ENCODE data around the gene C6orf52. TPM values are rescaled to one million over a fixed set of nuclear protein-coding genes. Genes with fewer than 3 reads are reported as not detected.
A peak's percentile ranks its signal among the peaks of the same experiment; 100 is the strongest.

C6orf52 gene
- total and polyA plus RNA-seq, 9 of the 15 experiments (the other 6 are each of a cell fraction or from before 2014, with no cell fraction given), result 6.7 to 37.0 (median 11.1) TPM

GRCh38 chr6:10743515-10743914 is 49.1 kb upstream of the C6orf52 start:
- no peaks in the 10 kb centered on the region for H3K9me1 ChIP-seq (ENCODE audit: control insufficient read depth, insufficient read depth, low read length)
- DNase-seq (ENCODE audit: extremely low read depth in 1 of 4, low spot score in 3 of 4), result peak in 1 of 4 experiments; percentile 1
- intact Hi-C loops (cut with micrococcal nuclease), result no loop called here
- no peak overlapping the region for H2AFZ ChIP-seq (ENCODE audit: low read depth, low read length)
- peaks cover 10% of the 10 kb centered on the region for H3K79me2 ChIP-seq (ENCODE audit: control insufficient read depth, insufficient read depth, low read length)
- in situ Hi-C loops (cut with MboI), result no loop called here
- H3K4me3 ChIP-seq, result no peak overlapping the region
- WGBS (ENCODE audit: insufficient coverage, low coverage, missing lambda C conversion rate), result 54% methylated on average over 6 of the region's 6 CpGs
- H4K20me1 ChIP-seq (replicated peaks; ENCODE audit: control insufficient read depth, insufficient read depth, low read length), result no peaks in the 10 kb centered on the region
- peaks cover 3% of the 10 kb centered on the region; the same call in 2 of the 3 replicates for H3K36me3 ChIP-seq (ENCODE audit: control insufficient read depth, insufficient read depth, low read length)
- no peaks in the 10 kb centered on the region for H3K27me3 ChIP-seq (ENCODE audit: control insufficient read depth in 2 of 2, insufficient read depth in 2 of 2, low read length in 2 of 2)
- H3K27ac ChIP-seq (ENCODE audit: extremely low read depth, low read depth, low read length), result no peak overlapping the region
- no peak for FAIRE-seq
- H3K4me1 ChIP-seq (replicated peaks in 1 of 2; ENCODE audit: control insufficient read depth in 2 of 2, insufficient read depth in 2 of 2, low read length in 2 of 2), result peaks cover 19 to 22% of the 10 kb centered on the region in 2 experiments
- BruUV-seq (replicated peaks), result no TSS peak
- ATAC-seq, result no peak
- ChIA-PET POLR2A (interaction anchor here (0.7 to 1.4 kb wide), 3 partner anchors 13 to 1475 kb away, joined by 3 to 4 read pairs (median 3); no protein-coding TSS in a partner anchor), CTCF (ENCODE audit: low intra/inter-chr PET ratio) (no interaction called here)
- H3K9ac ChIP-seq (ENCODE audit: insufficient read depth in 1 of 2, low read depth in 2 of 2, low read length in 2 of 2), result no peak overlapping the region
- H3K9me3 ChIP-seq (replicated peaks; ENCODE audit: control insufficient read depth, insufficient read depth, low read depth, low read length), result no peaks in the 10 kb centered on the region
- H3K4me2 ChIP-seq (ENCODE audit: insufficient read depth, low read length), result no peak overlapping the region
- TF ChIP-seq ZNF780A (CRISPR knock-in tag; IDR thresholded peaks at IDR 0.05) (no peak), ZNF212 (CRISPR knock-in tag; IDR thresholded peaks at IDR 0.05) (no peak), FOXP1 (CRISPR knock-in tag; IDR thresholded peaks at IDR 0.05) (no peak), RFX1 (IDR thresholded peaks at IDR 0.05) (no peak), SMARCA4 (IDR thresholded peaks at IDR 0.05) (no peak), ATF6 (CRISPR knock-in tag; IDR thresholded peaks at IDR 0.05) (no peak), MEF2D (tag; conservative IDR thresholded peaks at IDR 0.05; ENCODE audit: low read depth) (no peak), MCM2 (IDR thresholded peaks at IDR 0.05; ENCODE audit: low read depth) (no peak), ELF2 (CRISPR knock-in tag; IDR thresholded peaks at IDR 0.05) (no peak), EHMT2 (IDR thresholded peaks at IDR 0.05) (0 out of 2 replicates have a peak, but pooled peaks have one; percentile 23), ZNF174 (CRISPR knock-in tag; IDR thresholded peaks at IDR 0.05) (no peak), HMGN3 (IDR thresholded peaks at IDR 0.05; ENCODE audit: borderline replicate concordance, extremely low read depth, insufficient read length, low read depth, low read length) (no peak)
- TF ChIP-seq, protein P1, sequence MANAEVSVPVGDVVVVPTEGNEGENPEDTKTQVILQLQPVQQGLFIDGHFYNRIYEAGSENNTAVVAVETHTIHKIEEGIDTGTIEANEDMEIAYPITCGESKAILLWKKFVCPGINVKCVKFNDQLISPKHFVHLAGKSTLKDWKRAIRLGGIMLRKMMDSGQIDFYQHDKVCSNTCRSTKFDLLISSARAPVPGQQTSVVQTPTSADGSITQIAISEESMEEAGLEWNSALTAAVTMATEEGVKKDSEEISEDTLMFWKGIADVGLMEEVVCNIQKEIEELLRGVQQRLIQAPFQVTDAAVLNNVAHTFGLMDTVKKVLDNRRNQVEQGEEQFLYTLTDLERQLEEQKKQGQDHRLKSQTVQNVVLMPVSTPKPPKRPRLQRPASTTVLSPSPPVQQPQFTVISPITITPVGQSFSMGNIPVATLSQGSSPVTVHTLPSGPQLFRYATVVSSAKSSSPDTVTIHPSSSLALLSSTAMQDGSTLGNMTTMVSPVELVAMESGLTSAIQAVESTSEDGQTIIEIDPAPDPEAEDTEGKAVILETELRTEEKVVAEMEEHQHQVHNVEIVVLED (CRISPR knock-in tag; IDR thresholded peaks at IDR 0.05), result no peak
- TF ChIP-seq, protein P2, sequence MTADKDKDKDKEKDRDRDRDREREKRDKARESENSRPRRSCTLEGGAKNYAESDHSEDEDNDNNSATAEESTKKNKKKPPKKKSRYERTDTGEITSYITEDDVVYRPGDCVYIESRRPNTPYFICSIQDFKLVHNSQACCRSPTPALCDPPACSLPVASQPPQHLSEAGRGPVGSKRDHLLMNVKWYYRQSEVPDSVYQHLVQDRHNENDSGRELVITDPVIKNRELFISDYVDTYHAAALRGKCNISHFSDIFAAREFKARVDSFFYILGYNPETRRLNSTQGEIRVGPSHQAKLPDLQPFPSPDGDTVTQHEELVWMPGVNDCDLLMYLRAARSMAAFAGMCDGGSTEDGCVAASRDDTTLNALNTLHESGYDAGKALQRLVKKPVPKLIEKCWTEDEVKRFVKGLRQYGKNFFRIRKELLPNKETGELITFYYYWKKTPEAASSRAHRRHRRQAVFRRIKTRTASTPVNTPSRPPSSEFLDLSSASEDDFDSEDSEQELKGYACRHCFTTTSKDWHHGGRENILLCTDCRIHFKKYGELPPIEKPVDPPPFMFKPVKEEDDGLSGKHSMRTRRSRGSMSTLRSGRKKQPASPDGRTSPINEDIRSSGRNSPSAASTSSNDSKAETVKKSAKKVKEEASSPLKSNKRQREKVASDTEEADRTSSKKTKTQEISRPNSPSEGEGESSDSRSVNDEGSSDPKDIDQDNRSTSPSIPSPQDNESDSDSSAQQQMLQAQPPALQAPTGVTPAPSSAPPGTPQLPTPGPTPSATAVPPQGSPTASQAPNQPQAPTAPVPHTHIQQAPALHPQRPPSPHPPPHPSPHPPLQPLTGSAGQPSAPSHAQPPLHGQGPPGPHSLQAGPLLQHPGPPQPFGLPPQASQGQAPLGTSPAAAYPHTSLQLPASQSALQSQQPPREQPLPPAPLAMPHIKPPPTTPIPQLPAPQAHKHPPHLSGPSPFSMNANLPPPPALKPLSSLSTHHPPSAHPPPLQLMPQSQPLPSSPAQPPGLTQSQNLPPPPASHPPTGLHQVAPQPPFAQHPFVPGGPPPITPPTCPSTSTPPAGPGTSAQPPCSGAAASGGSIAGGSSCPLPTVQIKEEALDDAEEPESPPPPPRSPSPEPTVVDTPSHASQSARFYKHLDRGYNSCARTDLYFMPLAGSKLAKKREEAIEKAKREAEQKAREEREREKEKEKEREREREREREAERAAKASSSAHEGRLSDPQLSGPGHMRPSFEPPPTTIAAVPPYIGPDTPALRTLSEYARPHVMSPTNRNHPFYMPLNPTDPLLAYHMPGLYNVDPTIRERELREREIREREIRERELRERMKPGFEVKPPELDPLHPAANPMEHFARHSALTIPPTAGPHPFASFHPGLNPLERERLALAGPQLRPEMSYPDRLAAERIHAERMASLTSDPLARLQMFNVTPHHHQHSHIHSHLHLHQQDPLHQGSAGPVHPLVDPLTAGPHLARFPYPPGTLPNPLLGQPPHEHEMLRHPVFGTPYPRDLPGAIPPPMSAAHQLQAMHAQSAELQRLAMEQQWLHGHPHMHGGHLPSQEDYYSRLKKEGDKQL (CRISPR knock-in tag; IDR thresholded peaks at IDR 0.05; ENCODE audit: borderline replicate concordance), result no peak
